HG03196 (cell line): Measurements from ENCODE around the gene UCN2.

Experiments
- ATAC-seq: cut with Tn5 transposase; IDR thresholded peaks from one replicate; pipeline ENCODE4 v1.9.1; 2021; ENCODE audit not compliant: unreplicated experiment

UCN2 gene, protein sequence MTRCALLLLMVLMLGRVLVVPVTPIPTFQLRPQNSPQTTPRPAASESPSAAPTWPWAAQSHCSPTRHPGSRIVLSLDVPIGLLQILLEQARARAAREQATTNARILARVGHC

DNA sequence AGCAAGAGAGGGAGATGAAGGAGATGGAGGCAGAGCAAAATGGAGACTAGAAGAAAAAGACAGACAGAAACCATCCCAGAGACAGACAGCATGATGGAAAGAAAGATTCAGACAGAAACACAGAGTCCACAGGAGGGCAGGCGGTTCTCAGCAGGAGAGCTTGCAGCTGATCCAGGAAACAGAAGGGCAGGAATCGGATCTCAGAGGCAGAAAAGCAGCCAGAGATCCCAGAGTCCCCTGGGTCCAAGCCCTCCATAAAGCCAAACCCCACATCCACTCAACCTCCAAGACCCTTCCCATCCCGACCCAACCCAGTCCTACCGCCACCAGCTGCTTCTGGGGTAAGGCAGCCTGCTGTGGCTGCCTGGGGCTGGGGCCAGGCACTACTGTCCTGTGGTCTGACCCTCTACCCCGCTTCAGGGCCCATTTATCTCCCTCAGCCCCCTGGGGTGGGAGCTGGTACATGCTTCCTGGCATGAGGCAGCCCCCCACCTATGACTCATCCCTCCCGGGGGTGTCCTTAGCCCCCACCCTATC is at the start of gene UCN2:
TSS of gene UCN2 (minus strand) at position 400 of the 537 bp plus-strand sequence. CDS start 657 bp downstream, outside the sequence.
- ATAC-seq = no peak

DNA sequence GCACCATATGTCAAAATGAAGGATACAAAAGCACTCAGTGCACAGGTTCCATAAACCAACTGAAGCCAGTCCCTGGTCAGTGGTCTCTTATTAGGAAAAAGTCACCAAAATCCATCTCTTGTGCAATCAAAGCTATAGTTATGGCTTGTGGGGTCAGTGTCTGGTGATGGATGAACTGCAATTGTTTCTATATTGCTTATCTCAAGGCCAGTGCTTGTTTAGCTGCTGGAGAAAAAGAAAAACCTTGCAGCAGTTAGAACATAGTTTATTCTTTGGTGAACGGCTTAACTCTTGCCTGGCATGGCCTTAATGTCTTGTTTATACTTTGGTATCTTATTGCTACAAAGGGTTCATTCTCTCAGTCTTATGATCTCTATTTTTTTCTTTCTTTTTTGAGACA is 48.7 kb upstream of the UCN2 start:
- ATAC-seq = no peak

DNA sequence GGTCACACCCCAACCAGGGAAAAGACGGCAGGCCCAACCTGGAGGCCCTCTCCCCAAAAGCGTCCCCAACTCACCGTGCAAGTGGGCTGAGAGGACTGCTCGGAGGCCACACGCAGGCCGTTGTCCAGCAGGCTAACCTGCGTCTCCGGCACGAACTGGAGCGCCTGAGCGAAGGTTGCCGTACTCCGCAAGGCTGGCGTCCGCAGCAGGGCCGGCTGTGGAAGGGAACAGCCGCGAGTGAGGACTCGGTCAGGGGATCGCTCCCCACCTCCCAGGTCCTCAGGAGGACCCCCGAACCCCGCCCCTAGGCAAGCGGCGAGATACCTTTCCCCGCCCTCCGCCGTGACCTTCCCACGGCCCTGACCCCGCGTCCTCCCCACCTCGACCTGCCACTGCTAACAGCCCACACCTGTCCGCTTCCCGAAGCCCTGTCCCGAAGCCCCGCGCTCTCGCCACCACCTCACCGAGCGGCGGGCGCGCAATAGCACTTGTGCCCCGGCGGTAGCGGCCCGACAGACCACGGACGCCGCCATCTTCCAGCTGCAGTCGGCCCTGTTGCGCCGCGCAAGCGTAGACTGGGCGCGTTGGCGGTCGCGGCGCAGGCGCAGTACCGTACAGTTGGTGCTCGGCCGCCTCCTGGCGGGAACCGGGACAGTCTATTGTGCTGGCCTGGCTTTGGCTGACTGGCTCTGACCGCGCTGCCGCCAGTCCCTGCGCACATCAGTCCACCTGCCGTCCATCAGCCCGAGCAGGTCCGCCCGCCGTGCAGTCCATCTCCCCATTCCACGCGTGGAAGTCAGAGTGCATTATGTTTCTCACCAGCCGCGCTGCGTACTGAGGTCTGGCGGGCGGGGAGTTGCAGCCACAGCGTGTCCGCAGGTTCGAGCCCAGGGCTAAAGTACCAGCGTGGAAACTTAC is 45.8 kb upstream of the UCN2 start, which contains the start of gene UQCRC1:
TSS of gene UQCRC1 (minus strand) at position 559 of the 918 bp plus-strand sequence. CDS start at position 533, 26 bp downstream.
- peak; percentile 97 for ATAC-seq

DNA sequence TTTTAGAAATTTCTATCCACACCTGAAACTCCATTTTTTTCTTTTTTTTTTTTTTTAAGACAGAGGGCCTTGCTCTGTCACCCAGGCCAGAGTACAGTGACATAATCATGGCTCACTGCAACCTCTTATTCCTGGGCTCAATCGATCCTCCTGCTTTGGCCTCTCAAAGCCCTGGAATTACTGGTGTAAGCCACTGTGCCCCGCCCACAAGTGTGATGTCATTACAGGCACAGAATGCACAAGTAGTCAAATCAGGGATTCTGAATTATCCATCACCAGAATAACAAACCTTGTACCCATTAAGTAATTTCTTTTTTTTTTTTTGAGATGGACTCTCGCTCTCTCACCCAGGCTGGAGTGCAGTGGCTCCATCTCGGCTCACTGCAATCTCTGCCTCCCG is 43.9 kb upstream of the UCN2 start:
- ATAC-seq = no peak

DNA sequence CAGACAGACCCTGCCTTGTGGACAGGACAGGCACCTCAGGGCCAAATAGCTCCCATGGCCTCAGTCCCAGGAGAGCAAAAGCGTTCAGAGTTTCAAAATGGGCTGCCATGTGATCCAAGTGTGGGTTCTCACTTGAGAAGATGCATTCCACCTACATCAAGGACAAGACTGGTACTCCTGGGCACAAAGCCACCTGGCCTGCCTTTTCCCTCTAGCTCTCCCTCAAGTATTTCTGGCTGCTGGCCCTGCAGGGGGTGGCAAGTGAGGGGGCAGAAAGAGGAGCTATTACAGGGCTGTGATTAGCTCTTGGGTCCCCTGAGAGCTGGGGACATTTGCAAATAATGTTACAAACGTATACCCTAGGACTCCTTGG is 38.0 kb upstream of the UCN2 start:
- ATAC-seq = no peak

DNA sequence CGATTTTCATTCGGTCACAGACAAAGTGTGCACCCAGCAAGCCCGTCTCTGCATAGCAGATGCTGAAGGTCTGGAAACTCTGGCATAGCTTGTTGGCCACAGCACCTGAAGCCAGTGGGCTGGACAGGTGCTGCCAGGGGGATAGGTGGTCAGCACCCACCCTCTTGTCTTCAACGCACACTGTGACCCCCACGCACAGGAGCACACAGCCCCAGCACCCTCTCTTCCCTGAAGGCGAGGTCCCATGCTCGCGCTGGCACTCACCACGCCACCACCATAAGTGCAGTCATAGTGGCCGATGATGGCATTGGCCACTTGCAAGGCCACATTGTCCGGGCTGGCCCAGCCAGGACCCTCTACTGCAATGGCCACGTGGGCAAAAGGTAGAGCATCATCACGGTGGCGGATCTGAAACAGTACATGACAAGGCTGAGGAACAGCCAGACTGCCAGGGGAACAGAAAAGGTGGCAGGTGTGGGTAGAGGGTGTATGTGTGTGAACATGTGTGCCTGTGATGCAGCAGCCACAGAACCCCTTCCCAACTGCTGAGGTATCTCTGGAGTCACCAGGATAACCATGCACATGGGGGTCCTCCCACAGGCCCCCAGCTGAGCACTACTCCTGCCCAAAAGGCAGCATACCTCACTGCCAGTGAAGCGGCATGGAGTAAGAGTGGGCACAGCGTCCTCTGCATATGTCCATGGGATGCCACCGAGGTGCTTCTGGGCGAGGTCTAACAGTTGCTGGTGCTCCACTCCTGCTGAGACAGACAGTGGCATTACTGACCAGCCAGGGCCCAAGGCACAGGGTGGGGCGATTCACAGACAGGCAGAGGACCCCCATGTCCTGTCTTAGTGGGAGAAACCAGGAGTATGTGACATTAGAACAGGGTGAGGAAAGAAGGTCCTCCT is 37.4 kb upstream of the UCN2 start:
- ATAC-seq = no peak

DNA sequence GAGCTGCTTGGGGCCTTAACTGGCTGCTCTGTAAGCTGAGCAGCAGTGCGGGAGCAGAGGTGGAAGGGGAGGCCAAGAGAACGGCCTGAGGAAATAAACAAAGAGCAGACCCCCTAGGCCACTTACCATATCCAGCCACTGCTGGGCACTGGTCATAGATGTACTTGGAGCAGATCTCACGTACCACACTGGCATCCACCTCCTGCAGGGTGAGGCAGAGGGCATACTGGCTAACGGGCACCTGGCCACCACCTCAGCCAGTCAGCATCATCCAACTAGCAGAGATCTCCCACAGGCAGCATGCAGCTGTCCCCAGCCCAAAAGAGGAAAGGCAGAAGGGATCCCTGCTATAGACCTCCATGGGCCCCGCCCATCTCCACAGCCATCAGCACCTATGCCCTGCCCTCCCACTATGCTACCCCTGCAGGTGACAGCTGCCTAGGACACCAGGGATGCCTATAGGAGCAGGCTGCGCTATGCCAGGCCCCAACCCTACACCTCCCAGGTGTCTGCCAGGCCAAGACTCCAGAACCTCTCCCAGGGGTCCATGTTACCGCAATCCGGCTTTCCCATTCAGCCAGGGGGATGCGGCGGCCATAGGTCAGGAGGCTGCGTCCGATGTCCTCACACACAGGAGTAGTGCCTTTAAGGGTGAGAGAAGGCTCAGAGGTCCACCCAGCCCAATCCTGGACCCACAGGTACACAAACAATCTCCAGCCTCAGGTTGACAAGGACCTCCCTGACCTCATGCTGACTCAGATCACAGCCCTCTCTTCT is 36.1 kb upstream of the UCN2 start:
- no peak for ATAC-seq

DNA sequence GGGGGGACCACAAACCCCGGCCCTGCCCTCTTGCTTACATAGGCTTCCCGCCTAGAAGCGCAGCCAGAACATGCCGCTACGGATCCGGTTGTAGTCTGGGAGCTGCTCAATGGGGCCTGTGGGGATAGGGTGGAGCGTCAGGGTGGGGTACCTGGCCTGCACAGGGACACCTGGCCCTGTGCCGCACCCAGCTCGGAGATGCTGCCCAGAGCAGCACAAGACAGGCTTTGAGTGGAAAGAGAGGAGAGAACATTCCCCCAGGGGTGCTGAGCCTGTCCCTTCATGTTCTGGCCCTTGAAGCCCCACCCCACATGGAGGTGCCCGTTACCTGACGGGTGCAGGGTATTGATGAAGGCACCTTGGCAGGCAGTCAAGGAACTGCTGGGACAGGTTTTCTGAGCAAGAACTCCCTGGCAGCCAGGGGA is 35.5 kb upstream of the UCN2 start:
- no peak for ATAC-seq

DNA sequence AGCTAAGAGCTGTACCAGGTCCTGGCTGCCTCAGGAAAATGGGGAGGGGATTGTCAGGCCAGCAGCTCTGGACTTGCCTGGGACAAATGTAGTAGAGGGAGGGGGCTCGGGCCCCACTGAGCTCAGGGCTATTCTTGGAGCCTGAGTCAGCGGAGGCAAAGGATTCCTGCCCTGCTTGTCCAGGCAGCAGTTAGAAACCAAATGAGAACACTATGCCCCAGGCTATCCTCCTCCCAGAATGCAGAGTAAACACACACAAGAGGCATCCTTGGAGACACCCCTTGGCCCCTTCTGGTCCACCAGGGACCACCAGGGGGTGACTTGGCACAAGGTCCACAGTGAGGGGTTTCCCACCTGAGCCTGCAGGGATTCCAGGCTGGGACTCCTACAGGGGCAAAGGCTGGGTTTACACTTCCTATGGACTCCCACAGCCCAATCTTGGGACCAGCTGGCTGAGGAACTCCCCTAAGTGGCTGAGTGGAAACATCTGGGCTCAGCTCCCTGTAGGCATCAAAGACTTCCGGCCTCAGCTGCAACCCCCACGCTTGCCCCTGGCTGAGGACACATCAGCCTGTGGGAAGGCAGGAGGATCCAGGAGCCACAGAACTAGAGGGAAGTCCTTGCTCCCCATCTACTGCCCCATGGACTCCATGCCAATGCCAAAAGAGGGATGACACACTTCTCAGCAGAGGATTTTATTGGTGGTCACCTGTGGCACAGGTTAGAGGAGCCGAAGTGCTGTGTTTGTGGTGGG is 34.9 kb upstream of the UCN2 start:
- no peak for ATAC-seq

DNA sequence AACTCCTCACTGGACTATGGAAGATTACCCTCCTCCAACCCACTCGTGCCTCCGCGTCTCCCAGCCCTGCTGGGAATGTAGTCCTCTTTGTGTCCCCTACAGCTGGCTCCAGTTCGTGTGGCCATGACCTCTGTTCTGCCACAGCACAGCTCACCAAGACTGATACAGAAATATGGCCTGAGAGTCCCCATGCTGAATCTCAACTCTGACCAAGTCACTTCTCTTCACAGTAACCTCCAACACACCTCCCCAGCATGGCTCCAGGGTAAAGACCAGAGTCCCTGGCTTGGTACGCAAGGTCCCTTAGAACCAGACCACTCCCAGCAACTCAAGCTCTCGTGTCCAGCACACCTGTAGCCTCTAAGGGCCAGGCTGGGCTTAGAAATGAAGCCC is 33.8 kb upstream of the UCN2 start:
- no peak for ATAC-seq

DNA sequence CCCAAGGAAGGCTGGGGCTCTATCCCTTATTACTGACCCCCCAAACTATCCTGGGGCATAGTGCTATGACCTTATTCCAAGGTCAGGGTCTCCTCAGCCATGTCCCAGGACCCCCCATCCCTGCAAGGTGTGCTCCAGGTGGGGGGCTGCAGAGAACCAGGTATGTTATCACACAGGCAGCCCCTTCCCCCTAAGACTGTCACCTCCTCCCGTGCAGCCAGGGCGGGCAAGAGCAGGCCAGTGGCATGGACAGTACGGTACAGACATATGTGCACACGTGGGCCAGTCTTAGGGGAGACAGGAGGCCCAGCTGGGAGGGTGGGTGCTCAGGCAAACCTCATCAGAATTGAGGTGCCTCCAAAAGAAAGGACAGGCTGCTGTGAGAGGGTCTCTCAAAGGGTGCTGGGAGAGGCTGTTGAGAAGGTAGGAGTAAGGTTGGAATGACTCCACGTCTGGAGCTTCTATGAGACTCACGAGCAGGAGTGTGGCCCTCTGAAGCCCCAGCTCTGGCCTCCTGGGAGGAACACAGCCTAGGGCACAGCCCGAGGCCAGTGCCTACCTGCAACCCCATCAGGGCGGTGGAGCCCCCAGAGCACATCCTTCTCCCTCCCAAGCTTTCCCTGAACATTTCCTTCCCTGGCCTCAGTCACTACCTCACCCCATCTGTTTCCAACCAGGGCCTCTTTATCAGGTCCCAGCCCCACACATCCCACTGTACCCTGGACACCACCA is 33.3 kb upstream of the UCN2 start:
- ATAC-seq = no peak

DNA sequence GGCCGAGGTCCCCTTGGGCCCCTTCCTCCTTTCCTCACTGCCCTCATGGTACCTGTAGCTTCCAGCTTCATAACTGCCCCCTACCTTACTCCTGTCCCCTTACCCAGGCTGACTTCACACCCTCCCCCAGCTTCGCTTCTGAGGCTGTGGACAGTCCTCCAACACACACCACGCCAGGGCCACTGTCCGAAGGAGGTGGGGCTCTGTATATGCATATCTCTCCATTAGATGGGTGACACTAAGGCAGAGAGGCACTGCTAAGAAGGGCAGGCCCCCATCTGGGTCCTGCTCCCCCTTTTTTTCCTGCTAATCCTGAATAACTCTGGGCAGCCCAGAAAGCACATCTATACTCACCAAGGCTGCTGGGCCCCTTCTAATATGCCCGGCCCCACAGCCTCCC is 32.6 kb upstream of the UCN2 start:
- ATAC-seq = no peak

DNA sequence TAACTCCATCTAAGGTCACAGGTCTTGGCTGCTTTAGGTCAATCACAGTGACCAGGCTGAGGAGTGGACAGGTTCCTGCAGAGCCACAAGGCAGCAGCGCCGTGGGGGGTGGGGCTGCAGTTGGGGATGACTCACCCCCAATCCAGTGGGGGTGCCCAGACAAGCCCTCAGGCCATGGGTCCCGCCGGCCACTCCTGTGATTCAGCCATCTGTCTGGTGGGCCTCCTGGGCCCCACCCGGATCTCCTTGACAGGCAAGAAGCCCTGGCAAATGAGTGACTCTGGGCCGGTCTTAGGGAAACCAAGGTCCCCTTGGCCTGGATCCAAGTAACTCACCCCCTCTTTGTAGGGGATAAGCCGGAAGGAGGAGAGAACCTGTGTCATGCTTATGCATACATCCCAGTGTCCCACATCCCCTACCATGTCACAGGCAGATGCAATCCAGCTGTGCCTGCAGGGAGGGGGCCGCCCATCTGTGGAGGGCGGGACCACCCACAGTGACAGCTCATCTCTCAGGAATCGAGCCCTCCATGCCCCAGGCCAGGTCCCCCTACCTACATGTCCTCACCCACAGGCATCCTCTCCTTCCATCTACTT is 32.0 kb upstream of the UCN2 start:
- ATAC-seq = no peak

DNA sequence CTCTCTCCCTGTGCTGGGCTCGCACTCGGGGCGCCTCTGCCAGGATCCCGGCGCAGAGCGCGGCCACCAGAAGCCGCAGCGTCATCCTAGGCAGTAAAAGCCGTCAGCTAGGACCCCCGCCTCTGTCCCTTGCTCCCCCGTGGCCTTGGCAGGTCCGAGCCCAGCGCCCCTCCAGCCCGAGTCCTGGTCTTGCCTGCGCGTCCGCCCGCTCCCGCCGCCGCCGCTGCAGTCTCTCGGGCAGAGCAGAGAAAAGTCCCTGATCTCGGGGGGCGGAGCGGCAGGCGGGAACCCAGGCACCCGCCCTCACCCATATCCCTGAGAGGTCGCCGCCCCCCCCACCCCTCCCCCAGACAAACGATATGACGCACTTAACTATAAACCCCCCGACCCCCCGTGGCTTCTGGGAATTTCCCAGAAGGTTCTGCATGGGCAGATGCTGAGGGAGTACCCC is 31.5 kb upstream of the UCN2 start, which contains the start of gene COL7A1:
TSS of gene COL7A1 (minus strand) at position 255 of the 451 bp plus-strand sequence. CDS start at position 85, 170 bp downstream.
- ATAC-seq = no peak

DNA sequence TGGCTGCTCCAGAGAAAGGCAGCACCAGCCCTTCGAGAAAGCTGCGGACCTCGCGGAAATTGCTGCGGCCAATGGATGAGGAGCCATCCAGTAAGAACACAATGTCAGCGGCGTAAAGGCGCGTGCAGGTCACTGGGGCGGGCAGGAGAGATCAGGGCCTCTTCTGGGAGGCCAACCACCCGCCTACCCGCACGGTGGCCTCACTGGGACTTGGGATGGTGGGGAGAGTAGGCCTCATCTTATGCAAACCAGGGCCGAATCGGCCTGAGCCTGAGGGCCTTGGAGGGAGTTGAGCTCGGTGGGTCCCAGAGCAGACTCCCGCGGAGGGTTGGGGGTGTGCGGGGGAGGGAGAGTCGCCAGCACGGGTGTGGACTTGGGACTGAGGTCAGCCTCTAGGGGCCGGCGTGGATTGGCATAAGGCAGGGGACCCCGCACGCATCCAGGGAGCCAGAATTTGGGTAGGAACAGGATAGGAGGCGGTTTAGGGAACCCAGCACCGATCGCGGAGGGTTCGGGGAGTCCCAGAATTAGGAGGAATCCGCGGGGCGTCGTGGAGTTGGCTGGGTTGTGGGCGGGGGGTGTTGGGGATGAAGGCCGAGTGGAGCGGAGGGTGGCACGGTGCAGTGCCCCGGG is 31.0 kb upstream of the UCN2 start:
- no peak for ATAC-seq

DNA sequence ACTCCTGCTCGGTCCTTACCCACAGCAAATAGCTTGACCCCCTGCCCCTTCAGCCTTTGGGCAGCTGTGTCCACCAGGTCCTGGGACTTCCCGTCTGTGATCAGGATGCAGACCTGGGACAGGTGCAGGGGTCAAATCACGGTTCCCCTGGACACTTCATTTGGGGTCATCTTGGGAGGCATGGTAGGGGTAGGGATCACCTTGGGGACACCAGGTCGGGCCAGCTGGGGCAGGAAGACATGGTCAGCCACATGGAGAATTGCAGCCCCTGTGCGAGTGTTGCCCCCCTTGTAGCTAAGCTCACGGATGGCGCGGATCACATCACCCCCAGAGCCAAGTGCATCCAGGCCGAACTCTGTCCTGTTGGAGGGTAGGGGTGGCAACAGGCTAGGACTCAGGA is 29.8 kb upstream of the UCN2 start:
- ATAC-seq = no peak

DNA sequence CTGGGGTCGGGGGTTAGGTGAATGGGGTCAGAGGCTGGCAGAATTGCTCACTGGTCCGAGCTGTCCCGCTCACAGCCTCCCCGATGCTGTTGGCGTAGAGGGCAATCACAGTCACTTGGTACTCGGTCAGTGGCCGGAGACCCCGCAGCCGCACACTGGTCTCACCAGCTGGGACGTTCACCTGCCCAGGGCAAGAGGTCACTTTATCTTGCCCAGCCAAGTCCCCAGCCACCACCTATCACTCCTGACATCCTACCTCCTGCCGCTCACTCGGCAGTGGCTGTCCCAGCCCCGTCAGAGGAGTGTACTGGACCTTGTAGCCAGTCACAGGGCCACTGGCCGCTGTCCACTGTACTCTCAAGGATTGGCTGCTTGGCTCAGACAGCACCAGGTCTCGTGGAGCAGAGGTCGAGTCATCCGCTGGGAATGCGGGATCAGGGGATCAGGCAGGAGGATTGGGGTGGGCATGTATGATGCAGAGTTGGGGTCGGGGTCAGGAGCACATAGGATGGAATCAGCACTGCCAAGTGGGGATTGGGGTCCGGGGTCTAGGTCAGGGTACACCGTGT is 29.0 kb upstream of the UCN2 start:
- no peak for ATAC-seq
